Measurements from ENCODE around the gene EN2. TPM values are rescaled to one million over a fixed set of nuclear protein-coding genes. Genes with fewer than 3 reads are reported as not detected.

The EN2 gene
- total and polyA plus RNA-seq, 11 donors = 0.06 to 0.08 TPM; not detected in 9

DNA sequence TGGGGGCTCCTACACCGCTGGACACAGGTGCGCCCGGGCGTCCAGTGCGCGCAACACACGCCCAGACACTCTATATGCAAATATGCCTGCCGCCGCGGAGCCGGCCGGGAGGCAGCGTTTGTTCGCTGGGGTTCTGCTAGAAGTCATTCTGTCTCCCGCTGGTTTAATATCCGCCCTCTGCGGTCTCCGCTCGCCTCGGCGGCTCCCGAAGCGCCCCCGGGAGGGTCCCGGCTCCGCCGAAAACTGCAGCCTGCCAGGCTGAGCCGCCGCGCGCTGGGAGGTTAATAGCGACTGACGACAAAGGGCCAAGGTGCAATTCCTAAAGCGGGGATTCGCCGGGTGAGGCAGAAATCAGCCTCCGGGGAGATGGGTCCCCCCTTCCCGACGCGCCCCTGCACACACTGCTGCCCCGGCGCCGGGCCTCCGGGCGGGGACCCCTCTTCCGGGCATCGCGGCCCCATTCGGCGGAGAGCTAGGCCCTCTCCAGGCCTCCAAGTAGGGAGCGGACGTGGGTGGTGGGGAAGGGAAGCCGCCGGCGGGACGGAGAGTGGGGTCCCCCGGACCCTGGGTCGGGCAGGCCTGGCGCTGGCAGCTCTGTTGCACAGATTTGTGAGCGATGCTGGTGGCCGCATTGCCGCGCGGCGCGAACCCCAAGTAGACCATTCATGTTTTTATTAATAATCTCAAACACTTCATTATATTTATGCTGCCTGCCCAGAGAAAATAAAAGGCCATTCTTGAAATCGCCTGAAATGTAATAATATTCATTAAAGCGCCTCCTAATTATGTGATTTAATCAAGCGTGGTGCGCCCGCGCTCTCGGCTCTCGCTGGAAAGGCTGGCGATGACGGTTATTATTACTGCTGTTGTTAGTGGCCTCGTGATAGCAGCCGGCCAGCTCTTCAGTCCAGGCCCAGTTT lies 9.1 kb downstream of the EN2 start:
- H3K27ac ChIP-seq = no peak overlapping the region

DNA sequence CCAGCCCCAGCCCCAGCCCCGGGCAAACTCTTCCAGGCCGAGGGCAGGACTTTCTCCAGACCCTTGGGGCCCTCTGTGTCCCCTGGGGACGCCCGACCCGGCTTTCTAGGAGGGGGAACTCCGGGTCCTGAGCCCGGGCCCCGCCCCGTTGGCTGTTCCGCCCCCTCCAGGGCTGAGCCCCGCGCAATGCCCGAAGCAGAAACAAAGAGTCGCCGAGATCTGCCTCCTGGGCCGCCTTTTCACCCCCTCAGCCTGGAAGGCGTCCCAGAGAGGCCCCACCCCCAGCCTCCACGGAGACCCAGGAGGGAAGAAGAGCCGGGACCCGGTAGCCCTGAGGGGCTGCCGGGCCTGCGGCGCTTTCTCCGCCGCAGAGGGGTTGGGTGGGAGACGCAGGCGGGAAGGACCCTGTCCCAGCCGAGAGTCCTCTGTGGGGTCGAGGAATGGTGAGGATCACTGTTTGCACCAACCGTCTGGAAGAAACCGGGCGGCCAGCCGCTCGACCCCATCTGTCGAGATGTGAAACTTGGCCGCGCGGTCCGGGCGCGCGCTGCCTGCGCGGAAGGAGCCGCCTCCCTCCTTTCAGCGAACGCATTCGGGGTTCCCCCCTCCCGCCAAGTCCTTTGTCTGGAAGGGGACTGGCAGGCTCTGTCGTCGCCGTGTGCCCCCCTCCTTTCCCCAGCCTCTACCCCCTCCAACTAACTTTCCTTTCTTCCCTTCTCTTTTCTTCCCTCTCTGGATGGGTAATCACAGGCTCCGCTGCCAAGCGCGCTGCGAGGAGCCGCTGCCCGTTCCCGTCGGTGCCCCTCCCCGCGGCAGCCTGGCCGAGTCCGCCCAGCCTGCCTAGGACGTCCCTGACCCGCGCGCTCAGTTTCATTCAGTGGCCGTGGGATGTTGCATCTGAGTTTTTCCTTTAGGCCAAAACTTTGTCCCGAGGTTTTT lies 10.2 kb downstream of the EN2 start:
- Histone ChIP-seq H3K27me3 (peaks cover 86 to 98% (median 96%) of the 10 kb centered on the region in 9 donors), H3K27ac (no peak overlapping the region), H3K36me3 (no peaks in the 10 kb centered on the region), H3K4me1 (peaks cover 0 to 38% (median 19%) of the 10 kb centered on the region in 12 donors), H3K9me3 (no peaks in the 10 kb centered on the region), H3K4me3 (peak overlapping the region in 9 of 12 donors; percentile 4 to 36 (median 19))
- ATAC-seq = no peak
- 1% methylated on average over 53 to 70 of the region's 70 CpGs for WGBS, 4 donors
- TF ChIP-seq, protein P1, sequence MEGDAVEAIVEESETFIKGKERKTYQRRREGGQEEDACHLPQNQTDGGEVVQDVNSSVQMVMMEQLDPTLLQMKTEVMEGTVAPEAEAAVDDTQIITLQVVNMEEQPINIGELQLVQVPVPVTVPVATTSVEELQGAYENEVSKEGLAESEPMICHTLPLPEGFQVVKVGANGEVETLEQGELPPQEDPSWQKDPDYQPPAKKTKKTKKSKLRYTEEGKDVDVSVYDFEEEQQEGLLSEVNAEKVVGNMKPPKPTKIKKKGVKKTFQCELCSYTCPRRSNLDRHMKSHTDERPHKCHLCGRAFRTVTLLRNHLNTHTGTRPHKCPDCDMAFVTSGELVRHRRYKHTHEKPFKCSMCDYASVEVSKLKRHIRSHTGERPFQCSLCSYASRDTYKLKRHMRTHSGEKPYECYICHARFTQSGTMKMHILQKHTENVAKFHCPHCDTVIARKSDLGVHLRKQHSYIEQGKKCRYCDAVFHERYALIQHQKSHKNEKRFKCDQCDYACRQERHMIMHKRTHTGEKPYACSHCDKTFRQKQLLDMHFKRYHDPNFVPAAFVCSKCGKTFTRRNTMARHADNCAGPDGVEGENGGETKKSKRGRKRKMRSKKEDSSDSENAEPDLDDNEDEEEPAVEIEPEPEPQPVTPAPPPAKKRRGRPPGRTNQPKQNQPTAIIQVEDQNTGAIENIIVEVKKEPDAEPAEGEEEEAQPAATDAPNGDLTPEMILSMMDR (IDR thresholded peaks at IDR 0.05) = no peak
- TF ChIP-seq POLR2A (IDR thresholded peaks at IDR 0.05) = no peak
- DNase-seq = no peak
- intact Hi-C loops (cut with DNase I) = no loop called here

More for the DNA sequence above, 9.1 kb downstream of the EN2 start:
- Histone ChIP-seq H3K36me3 (no peaks in the 10 kb centered on the region), H3K9me3 (no peaks in the 10 kb centered on the region), H3K27me3 (peaks cover 94 to 100% (median 98%) of the 10 kb centered on the region in 9 donors), H3K4me1 (peaks cover 0 to 29% (median 16%) of the 10 kb centered on the region in 12 donors), H3K4me3 (peak overlapping the region in 5 of 12 donors; percentile 3 to 21 (median 13))
- 2 to 5% (median 4%) methylated on average over 51 to 78 of the region's 78 CpGs for WGBS, 4 donors
- TF ChIP-seq, protein P1 (IDR thresholded peaks at IDR 0.05) = no peak
- no peak for TF ChIP-seq POLR2A (IDR thresholded peaks at IDR 0.05)
- intact Hi-C loops (cut with DNase I) = no loop called here
- no peak for DNase-seq
- ATAC-seq = peak in 1 of 4 donors; percentile 14

DNA sequence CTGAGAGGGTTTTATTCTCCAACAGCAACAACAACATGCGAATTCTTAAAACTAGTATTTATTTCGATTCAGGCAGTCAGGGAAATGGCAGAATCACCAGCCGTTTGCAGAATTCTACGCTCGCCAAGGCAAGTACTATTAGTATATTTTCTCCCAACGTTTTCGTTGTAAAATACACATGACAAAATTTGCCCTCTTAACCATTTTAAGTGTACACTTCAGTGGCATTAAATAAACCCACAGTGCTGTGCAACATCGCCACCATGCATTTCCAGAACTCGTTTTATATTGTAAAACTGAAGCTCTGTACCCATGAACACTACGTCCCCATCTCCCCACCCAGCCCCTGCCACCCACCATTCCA lies 10.8 kb downstream of the EN2 start:
- no peak overlapping the region for H3K4me3 ChIP-seq

More for the DNA sequence above, 10.8 kb downstream of the EN2 start:
- no peak overlapping the region for H3K27ac ChIP-seq
- peaks cover 0 to 38% (median 20%) of the 10 kb centered on the region in 12 donors for H3K4me1 ChIP-seq
- no peaks in the 10 kb centered on the region for H3K9me3 ChIP-seq
- peaks cover 82 to 98% (median 94%) of the 10 kb centered on the region in 9 donors for H3K27me3 ChIP-seq
- no peaks in the 10 kb centered on the region for H3K36me3 ChIP-seq
- WGBS, 4 donors = 8 to 13% (median 9%) methylated on average over 10 of the region's 10 CpGs
- intact Hi-C loops (cut with DNase I) = no loop called here
- no peak for DNase-seq
- no peak for ATAC-seq
- no peak for TF ChIP-seq POLR2A (IDR thresholded peaks at IDR 0.05)
- TF ChIP-seq, protein P1 (IDR thresholded peaks at IDR 0.05) = no peak
